Measurements from ENCODE around the gene ARHGEF28. TPM values are rescaled to one million over a fixed set of nuclear protein-coding genes. Genes with fewer than 3 reads are reported as not detected.

The ARHGEF28 gene
- total RNA-seq, 1 experiment from 2014 or later, result 6.1 TPM

GRCh38 chr5:73921741-73922140, 295.7 kb downstream of the ARHGEF28 start (continued):
- no peak for TF ChIP-seq REST (IDR thresholded peaks at IDR 0.05; ENCODE audit: low read depth)
- TF ChIP-seq EZH2phosphoT487 (IDR thresholded peaks at IDR 0.05; ENCODE audit: borderline replicate concordance), result no peak

GRCh38 chr5:73922224-73922623, 296.2 kb downstream of the ARHGEF28 start:
- no peak overlapping the region for H3K4me2 ChIP-seq (ENCODE audit: low read length)
- no peaks in the 10 kb centered on the region for H3K36me3 ChIP-seq (ENCODE audit: control insufficient read depth in 1 of 2, insufficient read depth in 2 of 2, low read length in 2 of 2)
- no peak overlapping the region for H3K9ac ChIP-seq (ENCODE audit: low read length)
- ATAC-seq (no peak), DNase-seq (ENCODE audit: low read depth, low spot score) (no peak)
- no peak overlapping the region for H3K27ac ChIP-seq (ENCODE audit: low read depth, low read length)
- intact Hi-C loops (cut with micrococcal nuclease), result no loop called here
- H3K79me2 ChIP-seq (ENCODE audit: insufficient read depth, low read length), result no peaks in the 10 kb centered on the region
- no peaks in the 10 kb centered on the region for H3K4me1 ChIP-seq (ENCODE audit: control insufficient read depth in 1 of 2, insufficient read depth in 2 of 2, low read length in 2 of 2)
- ChIA-PET CTCF (no interaction called here), RAD21 (ENCODE audit: low non-redundant PET in 1 of 2, low total read pairs in 2 of 2, uncharacterized antibody in 2 of 2, unreplicated experiment in 2 of 2) (no interaction called here), POLR2A (no interaction called here)
- no peaks in the 10 kb centered on the region for H3K27me3 ChIP-seq (ENCODE audit: insufficient read depth, low read length)
- no TSS peak for BruUV-seq (replicated peaks)
- no peaks in the 10 kb centered on the region for H3K9me2 ChIP-seq (ENCODE audit: insufficient read depth)
- H3K4me3 ChIP-seq (replicated peaks in 1 of 2; ENCODE audit: low read depth in 1 of 2, low read length in 2 of 2), result no peak overlapping the region
- no peaks in the 10 kb centered on the region for H3K9me3 ChIP-seq (ENCODE audit: control insufficient read depth in 1 of 2, insufficient read depth in 1 of 2, low read depth in 1 of 2, low read length in 2 of 2)
- H2AFZ ChIP-seq (ENCODE audit: low read depth, low read length, poor library complexity, severe bottlenecking), result no peak overlapping the region
- no peaks in the 10 kb centered on the region for H4K20me1 ChIP-seq (ENCODE audit: insufficient read depth)
- TF ChIP-seq ZNF274 (IDR thresholded peaks at IDR 0.05; ENCODE audit: low read depth, low read length), result no peak
- no peak for TF ChIP-seq EGR1 (IDR thresholded peaks at IDR 0.05; ENCODE audit: low read depth)
- no peak for TF ChIP-seq FOSL1 (IDR thresholded peaks at IDR 0.05; ENCODE audit: low read depth)
- TF ChIP-seq SRF (IDR thresholded peaks at IDR 0.05; ENCODE audit: low read depth), result no peak
- no peak for TF ChIP-seq RAD21 (IDR thresholded peaks at IDR 0.05; ENCODE audit: low read depth)
- TF ChIP-seq, protein P1, sequence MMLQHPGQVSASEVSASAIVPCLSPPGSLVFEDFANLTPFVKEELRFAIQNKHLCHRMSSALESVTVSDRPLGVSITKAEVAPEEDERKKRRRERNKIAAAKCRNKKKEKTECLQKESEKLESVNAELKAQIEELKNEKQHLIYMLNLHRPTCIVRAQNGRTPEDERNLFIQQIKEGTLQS (IDR thresholded peaks at IDR 0.05), result no peak
- no peak for TF ChIP-seq TCF7L2 (IDR thresholded peaks at IDR 0.05; ENCODE audit: borderline replicate concordance, extremely low read depth, insufficient read depth, insufficient read length)
